ENCODE data around the gene HMG20A. TPM values are rescaled to one million over a fixed set of nuclear protein-coding genes. Genes with fewer than 3 reads are reported as not detected.

The HMG20A gene
- total and polyA plus RNA-seq, 9 of the 15 experiments (the other 6 are each of a cell fraction or from before 2014, with no cell fraction given) = 25.0 to 68.1 (median 38.9) TPM

DNA sequence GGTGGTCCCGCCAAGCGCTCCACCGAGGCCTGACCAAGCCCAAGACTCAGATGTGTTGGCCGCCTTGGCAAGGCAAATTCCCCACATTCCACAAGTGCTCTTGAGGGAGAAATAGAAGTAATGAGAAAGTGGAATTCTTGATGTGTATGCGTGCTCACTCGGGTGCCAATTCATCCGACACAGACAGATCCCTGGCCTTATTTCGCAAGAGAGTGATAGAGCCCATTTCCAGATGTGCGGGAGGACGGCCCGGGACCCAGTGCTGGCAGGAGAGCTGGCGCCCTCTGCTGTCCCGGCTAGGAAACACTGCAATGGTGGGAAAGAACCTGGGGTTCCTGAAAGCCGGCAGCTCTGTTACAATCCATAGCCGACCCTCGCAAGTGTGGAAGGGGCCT lies 76.0 kb downstream of the HMG20A start (continued):
- TF ChIP-seq, protein P1, sequence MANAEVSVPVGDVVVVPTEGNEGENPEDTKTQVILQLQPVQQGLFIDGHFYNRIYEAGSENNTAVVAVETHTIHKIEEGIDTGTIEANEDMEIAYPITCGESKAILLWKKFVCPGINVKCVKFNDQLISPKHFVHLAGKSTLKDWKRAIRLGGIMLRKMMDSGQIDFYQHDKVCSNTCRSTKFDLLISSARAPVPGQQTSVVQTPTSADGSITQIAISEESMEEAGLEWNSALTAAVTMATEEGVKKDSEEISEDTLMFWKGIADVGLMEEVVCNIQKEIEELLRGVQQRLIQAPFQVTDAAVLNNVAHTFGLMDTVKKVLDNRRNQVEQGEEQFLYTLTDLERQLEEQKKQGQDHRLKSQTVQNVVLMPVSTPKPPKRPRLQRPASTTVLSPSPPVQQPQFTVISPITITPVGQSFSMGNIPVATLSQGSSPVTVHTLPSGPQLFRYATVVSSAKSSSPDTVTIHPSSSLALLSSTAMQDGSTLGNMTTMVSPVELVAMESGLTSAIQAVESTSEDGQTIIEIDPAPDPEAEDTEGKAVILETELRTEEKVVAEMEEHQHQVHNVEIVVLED (CRISPR knock-in tag; IDR thresholded peaks at IDR 0.05) = no peak
- TF ChIP-seq, protein P2, sequence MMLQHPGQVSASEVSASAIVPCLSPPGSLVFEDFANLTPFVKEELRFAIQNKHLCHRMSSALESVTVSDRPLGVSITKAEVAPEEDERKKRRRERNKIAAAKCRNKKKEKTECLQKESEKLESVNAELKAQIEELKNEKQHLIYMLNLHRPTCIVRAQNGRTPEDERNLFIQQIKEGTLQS (IDR thresholded peaks at IDR 0.05) = peak; percentile 37; the same call in 1 of the 2 replicates
- TF ChIP-seq, protein P2 (CRISPR knock-in tag; conservative IDR thresholded peaks at IDR 0.05) = no peak
- TF ChIP-seq ZNF274 (IDR thresholded peaks at IDR 0.05; ENCODE audit: borderline replicate concordance, low read depth, low read length) (no peak), DACH1 (IDR thresholded peaks at IDR 0.05; ENCODE audit: partially characterized antibody) (peak; percentile 45), ZFX (CRISPR knock-in tag; IDR thresholded peaks at IDR 0.05) (no peak), TCF3 (CRISPR knock-in tag; IDR thresholded peaks at IDR 0.05) (peak; percentile 9; the same call in 1 of the 2 replicates), LARP7 (IDR thresholded peaks at IDR 0.05) (no peak), BCOR (IDR thresholded peaks at IDR 0.05) (no peak), FOXA1 (IDR thresholded peaks at IDR 0.05; ENCODE audit: borderline replicate concordance) (no peak)
- TF ChIP-seq, protein P3, sequence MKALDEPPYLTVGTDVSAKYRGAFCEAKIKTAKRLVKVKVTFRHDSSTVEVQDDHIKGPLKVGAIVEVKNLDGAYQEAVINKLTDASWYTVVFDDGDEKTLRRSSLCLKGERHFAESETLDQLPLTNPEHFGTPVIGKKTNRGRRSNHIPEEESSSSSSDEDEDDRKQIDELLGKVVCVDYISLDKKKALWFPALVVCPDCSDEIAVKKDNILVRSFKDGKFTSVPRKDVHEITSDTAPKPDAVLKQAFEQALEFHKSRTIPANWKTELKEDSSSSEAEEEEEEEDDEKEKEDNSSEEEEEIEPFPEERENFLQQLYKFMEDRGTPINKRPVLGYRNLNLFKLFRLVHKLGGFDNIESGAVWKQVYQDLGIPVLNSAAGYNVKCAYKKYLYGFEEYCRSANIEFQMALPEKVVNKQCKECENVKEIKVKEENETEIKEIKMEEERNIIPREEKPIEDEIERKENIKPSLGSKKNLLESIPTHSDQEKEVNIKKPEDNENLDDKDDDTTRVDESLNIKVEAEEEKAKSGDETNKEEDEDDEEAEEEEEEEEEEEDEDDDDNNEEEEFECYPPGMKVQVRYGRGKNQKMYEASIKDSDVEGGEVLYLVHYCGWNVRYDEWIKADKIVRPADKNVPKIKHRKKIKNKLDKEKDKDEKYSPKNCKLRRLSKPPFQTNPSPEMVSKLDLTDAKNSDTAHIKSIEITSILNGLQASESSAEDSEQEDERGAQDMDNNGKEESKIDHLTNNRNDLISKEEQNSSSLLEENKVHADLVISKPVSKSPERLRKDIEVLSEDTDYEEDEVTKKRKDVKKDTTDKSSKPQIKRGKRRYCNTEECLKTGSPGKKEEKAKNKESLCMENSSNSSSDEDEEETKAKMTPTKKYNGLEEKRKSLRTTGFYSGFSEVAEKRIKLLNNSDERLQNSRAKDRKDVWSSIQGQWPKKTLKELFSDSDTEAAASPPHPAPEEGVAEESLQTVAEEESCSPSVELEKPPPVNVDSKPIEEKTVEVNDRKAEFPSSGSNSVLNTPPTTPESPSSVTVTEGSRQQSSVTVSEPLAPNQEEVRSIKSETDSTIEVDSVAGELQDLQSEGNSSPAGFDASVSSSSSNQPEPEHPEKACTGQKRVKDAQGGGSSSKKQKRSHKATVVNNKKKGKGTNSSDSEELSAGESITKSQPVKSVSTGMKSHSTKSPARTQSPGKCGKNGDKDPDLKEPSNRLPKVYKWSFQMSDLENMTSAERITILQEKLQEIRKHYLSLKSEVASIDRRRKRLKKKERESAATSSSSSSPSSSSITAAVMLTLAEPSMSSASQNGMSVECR (CRISPR knock-in tag; IDR thresholded peaks at IDR 0.05) = no peak
- TF ChIP-seq, protein P4, sequence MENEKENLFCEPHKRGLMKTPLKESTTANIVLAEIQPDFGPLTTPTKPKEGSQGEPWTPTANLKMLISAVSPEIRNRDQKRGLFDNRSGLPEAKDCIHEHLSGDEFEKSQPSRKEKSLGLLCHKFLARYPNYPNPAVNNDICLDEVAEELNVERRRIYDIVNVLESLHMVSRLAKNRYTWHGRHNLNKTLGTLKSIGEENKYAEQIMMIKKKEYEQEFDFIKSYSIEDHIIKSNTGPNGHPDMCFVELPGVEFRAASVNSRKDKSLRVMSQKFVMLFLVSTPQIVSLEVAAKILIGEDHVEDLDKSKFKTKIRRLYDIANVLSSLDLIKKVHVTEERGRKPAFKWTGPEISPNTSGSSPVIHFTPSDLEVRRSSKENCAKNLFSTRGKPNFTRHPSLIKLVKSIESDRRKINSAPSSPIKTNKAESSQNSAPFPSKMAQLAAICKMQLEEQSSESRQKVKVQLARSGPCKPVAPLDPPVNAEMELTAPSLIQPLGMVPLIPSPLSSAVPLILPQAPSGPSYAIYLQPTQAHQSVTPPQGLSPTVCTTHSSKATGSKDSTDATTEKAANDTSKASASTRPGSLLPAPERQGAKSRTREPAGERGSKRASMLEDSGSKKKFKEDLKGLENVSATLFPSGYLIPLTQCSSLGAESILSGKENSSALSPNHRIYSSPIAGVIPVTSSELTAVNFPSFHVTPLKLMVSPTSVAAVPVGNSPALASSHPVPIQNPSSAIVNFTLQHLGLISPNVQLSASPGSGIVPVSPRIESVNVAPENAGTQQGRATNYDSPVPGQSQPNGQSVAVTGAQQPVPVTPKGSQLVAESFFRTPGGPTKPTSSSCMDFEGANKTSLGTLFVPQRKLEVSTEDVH (IDR thresholded peaks at IDR 0.05; ENCODE audit: low read depth, partially characterized antibody) = no peak
